ENCODE data around the gene AFAP1. TPM values are rescaled to one million over a fixed set of nuclear protein-coding genes. Genes with fewer than 3 reads are reported as not detected.

The AFAP1 gene
- total RNA-seq, 1 experiment from 2014 or later = 94.7 TPM

- BruUV-seq (replicated peaks) = TSS peak; percentile 28
- Histone ChIP-seq H3K27ac (ENCODE audit: low read length) (no peak overlapping the region; the same call in 1 of the 2 replicates), H3K27me3 (ENCODE audit: control insufficient read depth, insufficient read depth, low read length) (no peaks in the 10 kb centered on the region), H3K36me3 (ENCODE audit: control insufficient read depth, insufficient read depth, low read length) (peaks cover 38% of the 10 kb centered on the region), H3K4me1 (ENCODE audit: control insufficient read depth, insufficient read depth, low read length) (peaks cover 8% of the 10 kb centered on the region; the same call in 1 of the 2 replicates), H3K9me3 (ENCODE audit: control insufficient read depth, insufficient read depth, low read depth, low read length) (no peaks in the 10 kb centered on the region), H3K4me3 (ENCODE audit: low read depth in 2 of 2, low read length in 2 of 2) (no peak overlapping the region)
- DNase-seq (ENCODE audit: low read depth, low spot score) = no peak
- ChIA-PET POLR2A (no interaction called here), CTCF (no interaction called here)
- intact Hi-C loops (cut with micrococcal nuclease; ENCODE audit: unreplicated experiment) (no loop called here), in situ Hi-C loops (cut with HindIII; ENCODE audit: low pct_unique_long_range_greater_than_20kb, low sequenced_read_pairs) (no loop called here)
- ATAC-seq = no peak
- no peak for TF ChIP-seq POLR2AphosphoS5 (IDR thresholded peaks at IDR 0.05; ENCODE audit: low read depth, low read length)
- no peak for TF ChIP-seq SIN3A (IDR thresholded peaks at IDR 0.05; ENCODE audit: borderline replicate concordance, insufficient read depth, low read depth, low read length)
- no peak for TF ChIP-seq TCF7L2 (IDR thresholded peaks at IDR 0.05; ENCODE audit: low read depth, low read length)
- TF ChIP-seq, protein P1, sequence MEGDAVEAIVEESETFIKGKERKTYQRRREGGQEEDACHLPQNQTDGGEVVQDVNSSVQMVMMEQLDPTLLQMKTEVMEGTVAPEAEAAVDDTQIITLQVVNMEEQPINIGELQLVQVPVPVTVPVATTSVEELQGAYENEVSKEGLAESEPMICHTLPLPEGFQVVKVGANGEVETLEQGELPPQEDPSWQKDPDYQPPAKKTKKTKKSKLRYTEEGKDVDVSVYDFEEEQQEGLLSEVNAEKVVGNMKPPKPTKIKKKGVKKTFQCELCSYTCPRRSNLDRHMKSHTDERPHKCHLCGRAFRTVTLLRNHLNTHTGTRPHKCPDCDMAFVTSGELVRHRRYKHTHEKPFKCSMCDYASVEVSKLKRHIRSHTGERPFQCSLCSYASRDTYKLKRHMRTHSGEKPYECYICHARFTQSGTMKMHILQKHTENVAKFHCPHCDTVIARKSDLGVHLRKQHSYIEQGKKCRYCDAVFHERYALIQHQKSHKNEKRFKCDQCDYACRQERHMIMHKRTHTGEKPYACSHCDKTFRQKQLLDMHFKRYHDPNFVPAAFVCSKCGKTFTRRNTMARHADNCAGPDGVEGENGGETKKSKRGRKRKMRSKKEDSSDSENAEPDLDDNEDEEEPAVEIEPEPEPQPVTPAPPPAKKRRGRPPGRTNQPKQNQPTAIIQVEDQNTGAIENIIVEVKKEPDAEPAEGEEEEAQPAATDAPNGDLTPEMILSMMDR (IDR thresholded peaks at IDR 0.05) = no peak
- TF ChIP-seq, protein P2, sequence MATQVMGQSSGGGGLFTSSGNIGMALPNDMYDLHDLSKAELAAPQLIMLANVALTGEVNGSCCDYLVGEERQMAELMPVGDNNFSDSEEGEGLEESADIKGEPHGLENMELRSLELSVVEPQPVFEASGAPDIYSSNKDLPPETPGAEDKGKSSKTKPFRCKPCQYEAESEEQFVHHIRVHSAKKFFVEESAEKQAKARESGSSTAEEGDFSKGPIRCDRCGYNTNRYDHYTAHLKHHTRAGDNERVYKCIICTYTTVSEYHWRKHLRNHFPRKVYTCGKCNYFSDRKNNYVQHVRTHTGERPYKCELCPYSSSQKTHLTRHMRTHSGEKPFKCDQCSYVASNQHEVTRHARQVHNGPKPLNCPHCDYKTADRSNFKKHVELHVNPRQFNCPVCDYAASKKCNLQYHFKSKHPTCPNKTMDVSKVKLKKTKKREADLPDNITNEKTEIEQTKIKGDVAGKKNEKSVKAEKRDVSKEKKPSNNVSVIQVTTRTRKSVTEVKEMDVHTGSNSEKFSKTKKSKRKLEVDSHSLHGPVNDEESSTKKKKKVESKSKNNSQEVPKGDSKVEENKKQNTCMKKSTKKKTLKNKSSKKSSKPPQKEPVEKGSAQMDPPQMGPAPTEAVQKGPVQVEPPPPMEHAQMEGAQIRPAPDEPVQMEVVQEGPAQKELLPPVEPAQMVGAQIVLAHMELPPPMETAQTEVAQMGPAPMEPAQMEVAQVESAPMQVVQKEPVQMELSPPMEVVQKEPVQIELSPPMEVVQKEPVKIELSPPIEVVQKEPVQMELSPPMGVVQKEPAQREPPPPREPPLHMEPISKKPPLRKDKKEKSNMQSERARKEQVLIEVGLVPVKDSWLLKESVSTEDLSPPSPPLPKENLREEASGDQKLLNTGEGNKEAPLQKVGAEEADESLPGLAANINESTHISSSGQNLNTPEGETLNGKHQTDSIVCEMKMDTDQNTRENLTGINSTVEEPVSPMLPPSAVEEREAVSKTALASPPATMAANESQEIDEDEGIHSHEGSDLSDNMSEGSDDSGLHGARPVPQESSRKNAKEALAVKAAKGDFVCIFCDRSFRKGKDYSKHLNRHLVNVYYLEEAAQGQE (IDR thresholded peaks at IDR 0.05; ENCODE audit: insufficient read depth in 1 of 2, low read depth in 2 of 2, low read length in 1 of 2) = no peak
These were observed 124.1 kb downstream of the AFAP1 start for GRCh38 chr4:7815562-7815961.

DNA sequence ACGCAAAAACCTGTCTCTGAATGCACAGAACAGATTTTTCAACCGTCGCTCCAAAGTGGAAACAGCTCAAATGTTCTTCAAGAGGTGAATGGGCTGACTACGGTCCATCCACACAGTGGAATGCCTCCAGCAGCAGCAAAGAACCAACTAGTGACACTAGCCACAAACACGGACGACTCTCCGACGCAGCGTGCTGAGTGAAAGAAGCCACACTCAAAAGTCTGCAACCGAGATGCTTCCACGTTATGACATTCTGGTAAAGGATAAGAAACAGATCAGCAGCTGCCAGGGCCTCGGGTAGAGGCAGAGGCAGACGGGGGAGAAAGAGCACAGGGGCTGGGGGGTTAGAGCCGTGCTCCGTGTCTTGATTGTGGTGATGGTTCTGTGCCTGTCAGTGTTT lies 125.2 kb downstream of the AFAP1 start:
- H3K4me1 ChIP-seq (ENCODE audit: control insufficient read depth, insufficient read depth, low read length) = peaks cover 5% of the 10 kb centered on the region; the same call in 1 of the 2 replicates
- POLR2A ChIA-PET = no interaction called here
- BruUV-seq (replicated peaks) = no TSS peak
- in situ Hi-C loops (cut with HindIII; ENCODE audit: low pct_unique_long_range_greater_than_20kb, low sequenced_read_pairs) (no loop called here), intact Hi-C loops (cut with micrococcal nuclease; ENCODE audit: unreplicated experiment) (no loop called here)
- no peaks in the 10 kb centered on the region for H3K9me3 ChIP-seq (ENCODE audit: control insufficient read depth, insufficient read depth, low read depth, low read length)
- TF ChIP-seq SIN3A (IDR thresholded peaks at IDR 0.05; ENCODE audit: borderline replicate concordance, insufficient read depth, low read depth, low read length) = no peak
- TF ChIP-seq, protein P2 (IDR thresholded peaks at IDR 0.05; ENCODE audit: insufficient read depth in 1 of 2, low read depth in 2 of 2, low read length in 1 of 2) = no peak
- TF ChIP-seq, protein P1 (IDR thresholded peaks at IDR 0.05) = no peak
- CTCF ChIA-PET = no interaction called here
- H3K27me3 ChIP-seq (ENCODE audit: control insufficient read depth, insufficient read depth, low read length) = no peaks in the 10 kb centered on the region
- H3K36me3 ChIP-seq (ENCODE audit: control insufficient read depth, insufficient read depth, low read length) = peaks cover 40% of the 10 kb centered on the region
- DNase-seq (ENCODE audit: low read depth, low spot score) = no peak
- no peak for ATAC-seq
- no peak overlapping the region; the same call in 1 of the 2 replicates for H3K27ac ChIP-seq (ENCODE audit: low read length)
- no peak overlapping the region for H3K4me3 ChIP-seq (ENCODE audit: low read depth in 2 of 2, low read length in 2 of 2)
